ENCODE measurements around the gene HBD. TPM values are rescaled to one million over a fixed set of nuclear protein-coding genes. Genes with fewer than 3 reads are reported as not detected.

HBD gene
- total RNA-seq, 1 experiment from 2014 or later = not detected

- Histone ChIP-seq H3K4me3 (ENCODE audit: low read depth in 2 of 2, low read length in 2 of 2) (no peak overlapping the region), H3K4me1 (ENCODE audit: control insufficient read depth, insufficient read depth, low read length) (no peaks in the 10 kb centered on the region), H3K9me3 (ENCODE audit: control insufficient read depth, insufficient read depth, low read depth, low read length) (no peaks in the 10 kb centered on the region), H3K36me3 (ENCODE audit: control insufficient read depth, insufficient read depth, low read length) (no peaks in the 10 kb centered on the region), H3K27ac (ENCODE audit: low read length) (no peak overlapping the region), H3K27me3 (ENCODE audit: control insufficient read depth, insufficient read depth, low read length) (0 out of 2 replicates have a peak, but pooled peaks cover 2% of the 10 kb centered on the region)
- no TSS peak for BruUV-seq (replicated peaks)
- intact Hi-C loops (cut with micrococcal nuclease; ENCODE audit: unreplicated experiment) = no loop called here
- CTCF ChIA-PET = no interaction called here
- ATAC-seq (no peak), DNase-seq (ENCODE audit: low read depth, low spot score) (no peak)
- in situ Hi-C loops (cut with HindIII; ENCODE audit: low pct_unique_long_range_greater_than_20kb, low sequenced_read_pairs) = no loop called here
- TF ChIP-seq REST (IDR thresholded peaks at IDR 0.05; ENCODE audit: insufficient read depth in 1 of 2, low read depth in 2 of 2, low read length in 1 of 2) = no peak
- TF ChIP-seq POLR2AphosphoS5 (IDR thresholded peaks at IDR 0.05; ENCODE audit: low read depth, low read length) = no peak
- TF ChIP-seq, protein P1, sequence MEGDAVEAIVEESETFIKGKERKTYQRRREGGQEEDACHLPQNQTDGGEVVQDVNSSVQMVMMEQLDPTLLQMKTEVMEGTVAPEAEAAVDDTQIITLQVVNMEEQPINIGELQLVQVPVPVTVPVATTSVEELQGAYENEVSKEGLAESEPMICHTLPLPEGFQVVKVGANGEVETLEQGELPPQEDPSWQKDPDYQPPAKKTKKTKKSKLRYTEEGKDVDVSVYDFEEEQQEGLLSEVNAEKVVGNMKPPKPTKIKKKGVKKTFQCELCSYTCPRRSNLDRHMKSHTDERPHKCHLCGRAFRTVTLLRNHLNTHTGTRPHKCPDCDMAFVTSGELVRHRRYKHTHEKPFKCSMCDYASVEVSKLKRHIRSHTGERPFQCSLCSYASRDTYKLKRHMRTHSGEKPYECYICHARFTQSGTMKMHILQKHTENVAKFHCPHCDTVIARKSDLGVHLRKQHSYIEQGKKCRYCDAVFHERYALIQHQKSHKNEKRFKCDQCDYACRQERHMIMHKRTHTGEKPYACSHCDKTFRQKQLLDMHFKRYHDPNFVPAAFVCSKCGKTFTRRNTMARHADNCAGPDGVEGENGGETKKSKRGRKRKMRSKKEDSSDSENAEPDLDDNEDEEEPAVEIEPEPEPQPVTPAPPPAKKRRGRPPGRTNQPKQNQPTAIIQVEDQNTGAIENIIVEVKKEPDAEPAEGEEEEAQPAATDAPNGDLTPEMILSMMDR (IDR thresholded peaks at IDR 0.05) = no peak
- TF ChIP-seq SIN3A (IDR thresholded peaks at IDR 0.05; ENCODE audit: borderline replicate concordance, insufficient read depth, low read depth, low read length) = no peak
- no peak for TF ChIP-seq TCF7L2 (IDR thresholded peaks at IDR 0.05; ENCODE audit: low read depth, low read length)
- POLR2A ChIA-PET = no interaction called here
Observed at GRCh38 chr11:5235364-5236095, 1.2 kb upstream of the HBD start.

DNA sequence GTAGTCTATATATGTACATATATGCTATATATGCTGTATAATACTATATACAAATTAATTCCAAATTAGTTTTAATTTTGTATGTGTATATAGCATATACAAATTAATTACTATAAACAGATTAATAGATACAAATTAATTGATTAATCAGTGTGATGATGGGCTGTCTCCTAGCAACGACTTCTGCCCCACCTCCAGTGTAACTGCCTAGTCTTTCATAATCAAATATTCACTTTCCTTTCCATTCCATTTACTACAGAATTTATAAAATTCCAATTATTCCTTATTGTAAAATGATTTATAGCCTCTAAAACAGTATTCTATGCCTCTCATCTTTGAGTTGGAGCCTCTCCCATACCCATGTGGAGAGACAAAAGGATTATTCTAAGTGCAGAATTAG is 976 bp downstream of the HBD start:
- Histone ChIP-seq H3K27ac (ENCODE audit: low read length) (no peak overlapping the region), H3K9me3 (ENCODE audit: control insufficient read depth, insufficient read depth, low read depth, low read length) (no peaks in the 10 kb centered on the region), H3K4me3 (ENCODE audit: low read depth in 2 of 2, low read length in 2 of 2) (no peak overlapping the region), H3K36me3 (ENCODE audit: control insufficient read depth, insufficient read depth, low read length) (no peaks in the 10 kb centered on the region), H3K4me1 (ENCODE audit: control insufficient read depth, insufficient read depth, low read length) (no peaks in the 10 kb centered on the region), H3K27me3 (ENCODE audit: control insufficient read depth, insufficient read depth, low read length) (no peaks in the 10 kb centered on the region)
- no peak for DNase-seq (ENCODE audit: low read depth, low spot score)
- intact Hi-C loops (cut with micrococcal nuclease; ENCODE audit: unreplicated experiment) = no loop called here
- TF ChIP-seq TCF7L2 (IDR thresholded peaks at IDR 0.05; ENCODE audit: low read depth, low read length) (no peak), REST (IDR thresholded peaks at IDR 0.05; ENCODE audit: insufficient read depth in 1 of 2, low read depth in 2 of 2, low read length in 1 of 2) (no peak)
- CTCF ChIA-PET = no interaction called here
- POLR2A ChIA-PET = no interaction called here
- in situ Hi-C loops (cut with HindIII; ENCODE audit: low pct_unique_long_range_greater_than_20kb, low sequenced_read_pairs) = no loop called here
- ATAC-seq = no peak
- no TSS peak for BruUV-seq (replicated peaks)
